Right atrium auricular region (tissue), 2 donors: ENCODE data around the gene SNRPB2. TPM values are rescaled to one million over a fixed set of nuclear protein-coding genes. Genes with fewer than 3 reads are reported as not detected.

ENCODE experiments used
- DNase-seq: peaks from one replicate; pipeline ENCODE4 v3.0.0-alpha.2; 2019; ENCODE audit warnings: low spot score
- H3K27ac ChIP-seq, 2 donors: fragments of 200-600 bp; sonication (generic); 1 replicate in 1 of 2; 2 replicates in 1 of 2; pipeline ENCODE4 v1.5.1; 2016 to 2019
- H3K27me3 ChIP-seq, 2 donors: fragments of 200-600 bp; sonication (generic); one replicate each; pipeline versions ENCODE4 v1.5.1 to v1.6.0; 2017 to 2019
- H3K36me3 ChIP-seq: fragments of 200-600 bp; sonication (generic); one replicate; pipeline ENCODE4 v1.5.1; 2016
- H3K4me1 ChIP-seq, 2 donors: fragments of 200-600 bp; sonication (generic); one replicate each; pipeline versions ENCODE4 v1.5.1 to v1.6.0; 2017 to 2019
- H3K4me3 ChIP-seq, 2 donors: fragments of 200-600 bp; sonication (generic); 1 replicate in 1 of 2; 2 replicates in 1 of 2; pipeline ENCODE4 v1.5.1; 2017 to 2019; ENCODE audit warnings: mild to moderate bottlenecking in 1 of 2, moderate library complexity in 1 of 2
- H3K9me3 ChIP-seq, 2 donors: fragments of 200-600 bp; sonication (generic); one replicate each; pipeline ENCODE4 v1.5.1; 2019
- total RNA-seq, 2 donors: library from RNA; depleted of rRNA; stranded (reverse); fragments of >200 nt; gene quantifications; one replicate each; pipeline ENCODE4 v1.1.0, GENCODE V29; 2016
- TF ChIP-seq, protein P1 (sequence below), 2 donors: fragments of 200-600 bp; sonication (generic); IDR thresholded peaks; one replicate each; pipeline ENCODE4 v1.5.1; 2019; ENCODE audit warnings: antibody characterized with exemption in 2 of 2

Gene SNRPB2
- total RNA-seq, 2 donors from 2014 or later = 21.4 to 25.3 TPM

DNA sequence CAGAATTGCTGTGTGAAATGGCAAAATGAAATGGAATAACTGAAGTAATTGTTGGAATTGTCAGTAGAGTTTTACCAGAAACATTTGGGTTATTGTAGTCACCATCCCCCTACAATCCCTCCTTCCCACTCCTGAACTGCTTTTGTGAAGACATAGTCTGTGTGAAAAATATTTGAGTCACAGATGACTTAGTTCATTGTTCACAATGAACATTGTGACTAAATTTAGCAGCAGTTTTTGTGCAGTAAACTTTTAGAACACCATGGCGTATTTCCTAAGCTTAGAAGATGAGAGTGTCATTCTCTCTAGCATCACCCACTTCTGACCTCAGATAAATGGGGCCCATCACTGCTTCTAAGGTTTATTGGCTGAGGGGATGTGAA lies 29.3 kb downstream of the SNRPB2 start:
- no peak for DNase-seq
- Histone ChIP-seq H3K4me1 (peaks cover 0 to 7% of the 10 kb centered on the region in 2 donors), H3K36me3 (no peaks in the 10 kb centered on the region)

DNA sequence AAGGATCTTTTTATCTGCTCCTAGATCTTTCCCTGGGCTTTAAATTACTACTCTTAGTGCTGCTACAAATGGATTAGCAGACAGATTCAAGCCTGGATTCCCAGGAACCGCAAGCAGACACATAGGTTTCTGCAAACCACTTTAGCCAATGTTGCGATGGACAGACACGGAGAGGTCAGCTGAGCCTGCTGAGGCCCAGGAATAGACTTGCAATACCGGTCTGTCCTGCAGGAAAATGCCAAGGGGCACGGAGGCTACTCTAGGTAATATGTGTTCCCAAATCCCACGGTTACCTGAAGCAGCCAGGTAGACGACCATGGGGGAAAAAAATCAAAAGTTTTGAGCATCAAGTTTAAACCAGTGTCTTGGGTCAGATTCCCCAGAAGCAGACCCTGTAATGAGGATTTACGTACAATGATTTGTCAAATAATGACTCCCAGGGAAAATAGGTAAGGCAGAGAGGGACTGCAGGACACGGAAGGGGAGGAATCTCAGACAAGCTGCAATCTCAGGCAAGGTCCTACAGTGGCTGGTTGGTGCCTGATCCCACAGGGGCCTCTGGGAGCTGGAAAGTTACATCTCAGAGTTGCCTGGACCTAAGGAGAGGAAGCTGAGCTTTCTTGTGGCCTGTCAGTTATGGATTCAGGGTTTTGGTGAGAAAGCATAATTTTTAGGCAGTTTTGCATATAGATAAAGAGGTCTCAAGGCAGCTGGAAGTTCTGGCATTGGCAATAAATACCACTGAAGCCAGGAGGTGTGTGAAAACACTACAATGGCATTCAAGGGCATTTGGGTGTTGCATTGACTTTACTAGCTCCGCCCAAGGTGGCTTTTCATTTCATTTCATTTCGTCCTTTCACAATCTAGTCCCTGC lies 30.8 kb downstream of the SNRPB2 start:
- Histone ChIP-seq H3K4me3 (no peak overlapping the region), H3K4me1 (peaks cover 0 to 7% of the 10 kb centered on the region in 2 donors), H3K9me3 (no peaks in the 10 kb centered on the region), H3K27me3 (no peaks in the 10 kb centered on the region), H3K36me3 (no peaks in the 10 kb centered on the region), H3K27ac (no peak overlapping the region)
- DNase-seq = no peak
- TF ChIP-seq, protein P1, sequence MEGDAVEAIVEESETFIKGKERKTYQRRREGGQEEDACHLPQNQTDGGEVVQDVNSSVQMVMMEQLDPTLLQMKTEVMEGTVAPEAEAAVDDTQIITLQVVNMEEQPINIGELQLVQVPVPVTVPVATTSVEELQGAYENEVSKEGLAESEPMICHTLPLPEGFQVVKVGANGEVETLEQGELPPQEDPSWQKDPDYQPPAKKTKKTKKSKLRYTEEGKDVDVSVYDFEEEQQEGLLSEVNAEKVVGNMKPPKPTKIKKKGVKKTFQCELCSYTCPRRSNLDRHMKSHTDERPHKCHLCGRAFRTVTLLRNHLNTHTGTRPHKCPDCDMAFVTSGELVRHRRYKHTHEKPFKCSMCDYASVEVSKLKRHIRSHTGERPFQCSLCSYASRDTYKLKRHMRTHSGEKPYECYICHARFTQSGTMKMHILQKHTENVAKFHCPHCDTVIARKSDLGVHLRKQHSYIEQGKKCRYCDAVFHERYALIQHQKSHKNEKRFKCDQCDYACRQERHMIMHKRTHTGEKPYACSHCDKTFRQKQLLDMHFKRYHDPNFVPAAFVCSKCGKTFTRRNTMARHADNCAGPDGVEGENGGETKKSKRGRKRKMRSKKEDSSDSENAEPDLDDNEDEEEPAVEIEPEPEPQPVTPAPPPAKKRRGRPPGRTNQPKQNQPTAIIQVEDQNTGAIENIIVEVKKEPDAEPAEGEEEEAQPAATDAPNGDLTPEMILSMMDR (IDR thresholded peaks at IDR 0.05) = no peak

More for the DNA sequence above, 29.3 kb downstream of the SNRPB2 start:
- no peak overlapping the region for H3K4me3 ChIP-seq
- no peaks in the 10 kb centered on the region for H3K27me3 ChIP-seq
- TF ChIP-seq, protein P1 (IDR thresholded peaks at IDR 0.05) = no peak
- H3K27ac ChIP-seq = no peak overlapping the region
- no peaks in the 10 kb centered on the region for H3K9me3 ChIP-seq

DNA sequence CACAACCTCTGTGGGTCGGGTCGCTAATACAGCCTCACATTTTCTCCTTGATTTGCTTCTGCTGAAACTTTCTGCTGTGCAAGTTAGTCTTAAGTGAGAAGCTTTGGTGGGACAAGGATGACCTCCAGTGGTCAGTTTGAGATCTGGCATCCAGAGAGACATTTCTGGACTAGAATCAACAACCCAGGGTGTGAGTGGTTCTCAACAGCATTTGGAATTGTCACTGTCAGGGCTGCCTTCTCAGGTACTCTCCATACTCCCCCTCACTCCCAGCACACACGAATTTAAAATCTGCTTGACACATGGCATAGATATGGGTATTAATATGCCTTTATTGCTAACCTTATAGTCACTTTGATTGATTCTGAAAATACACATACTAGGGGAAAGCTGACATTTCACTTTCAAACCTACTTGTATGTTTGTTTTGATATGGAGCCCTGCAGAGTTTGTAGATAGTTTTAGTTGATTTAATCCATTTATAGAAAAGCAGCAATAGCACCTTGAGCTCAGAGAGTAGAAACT lies 31.5 kb downstream of the SNRPB2 start:
- TF ChIP-seq, protein P1 (IDR thresholded peaks at IDR 0.05) = peak; percentile 48 to 77
- Histone ChIP-seq H3K9me3 (no peaks in the 10 kb centered on the region), H3K27me3 (no peaks in the 10 kb centered on the region), H3K36me3 (no peaks in the 10 kb centered on the region), H3K27ac (no peak overlapping the region), H3K4me1 (peaks cover 0 to 7% of the 10 kb centered on the region in 2 donors), H3K4me3 (no peak overlapping the region)
- no peak for DNase-seq

DNA sequence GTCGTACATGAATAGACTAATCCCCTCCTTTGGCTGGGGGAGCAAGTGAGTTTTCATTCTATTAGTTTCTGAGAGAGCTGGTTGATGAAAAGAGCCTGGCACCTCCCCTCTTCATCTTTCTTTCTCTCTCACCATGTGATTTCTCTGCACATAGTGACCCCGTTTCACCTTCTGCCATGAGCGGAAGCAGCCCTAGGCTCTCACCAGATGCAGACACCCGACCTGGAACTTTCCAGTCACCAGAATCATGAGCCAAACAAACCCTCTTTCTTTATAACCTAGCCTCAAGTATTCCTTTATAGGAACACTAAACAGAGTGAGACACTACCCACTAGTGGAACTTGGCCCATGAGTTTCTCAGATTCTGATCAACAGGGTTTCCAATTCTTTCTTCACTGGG lies 34.7 kb downstream of the SNRPB2 start:
- Histone ChIP-seq H3K9me3 (no peaks in the 10 kb centered on the region), H3K27me3 (no peaks in the 10 kb centered on the region), H3K4me1 (peaks cover 0 to 7% of the 10 kb centered on the region in 2 donors), H3K4me3 (no peak overlapping the region), H3K27ac (no peak overlapping the region), H3K36me3 (no peaks in the 10 kb centered on the region)
- TF ChIP-seq, protein P1 (IDR thresholded peaks at IDR 0.05) = no peak
- no peak for DNase-seq

DNA sequence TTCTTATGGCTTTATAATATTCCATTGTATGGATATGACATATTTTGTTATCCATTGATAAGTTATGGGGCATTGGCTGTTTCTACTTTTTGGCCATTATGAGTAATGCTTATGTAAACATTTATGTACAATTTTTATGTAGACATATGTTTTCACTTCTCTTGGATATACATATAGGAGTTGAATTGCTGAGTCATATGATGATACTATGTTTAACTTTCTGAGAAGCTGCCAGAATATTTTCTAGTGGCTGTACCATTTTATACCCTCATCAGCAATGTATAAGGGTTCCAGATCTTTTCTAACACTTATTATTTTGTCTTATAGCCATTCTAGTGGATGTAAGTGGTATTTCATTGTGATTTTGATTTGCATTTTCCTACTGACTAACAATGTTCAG lies 41.4 kb downstream of the SNRPB2 start:
- Histone ChIP-seq H3K27me3 (no peaks in the 10 kb centered on the region), H3K36me3 (no peaks in the 10 kb centered on the region), H3K9me3 (no peaks in the 10 kb centered on the region), H3K4me3 (no peak overlapping the region), H3K27ac (no peak overlapping the region), H3K4me1 (no peaks in the 10 kb centered on the region)
- DNase-seq = no peak
- TF ChIP-seq, protein P1 (IDR thresholded peaks at IDR 0.05) = no peak
